ENCODE data around the gene PAEP.
"Not testable (repeated sequence)": the region's sequence is repeated elsewhere in the genome, so short reads cannot be mapped to it uniquely, and the experiment has no call there.

The PAEP gene

DNA sequence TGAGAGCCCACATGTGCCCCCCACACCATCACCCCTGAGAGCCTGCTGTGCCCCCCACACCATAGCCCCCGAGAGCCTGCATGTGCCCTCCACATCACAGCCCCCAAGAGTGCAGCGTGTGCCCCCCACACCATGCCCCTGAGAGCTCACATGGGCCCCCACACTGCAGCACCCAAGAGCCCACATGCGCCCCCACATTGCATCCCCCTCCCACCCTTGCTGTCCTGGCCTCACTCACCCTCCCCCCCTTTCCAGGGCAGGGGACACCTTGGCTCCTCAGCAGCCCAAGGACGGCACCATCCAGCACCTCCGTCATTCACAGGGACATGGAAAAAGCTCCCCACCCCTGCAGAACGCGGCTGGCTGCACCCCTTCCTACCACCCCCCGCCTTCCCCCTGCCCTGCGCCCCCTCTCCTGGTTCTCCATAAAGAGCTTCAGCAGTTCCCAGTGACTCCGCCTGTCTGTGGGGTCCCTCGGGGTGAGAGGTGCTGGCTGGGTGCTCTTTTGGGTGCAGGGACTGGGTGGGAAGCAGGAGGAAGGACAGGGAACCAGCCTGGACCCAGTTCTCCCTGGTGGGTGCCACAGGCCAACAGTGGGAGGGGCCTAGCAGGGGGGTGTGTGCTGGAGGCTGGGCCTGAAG lies 35.3 kb upstream of the PAEP start:
- DNase-seq: no peak

DNA sequence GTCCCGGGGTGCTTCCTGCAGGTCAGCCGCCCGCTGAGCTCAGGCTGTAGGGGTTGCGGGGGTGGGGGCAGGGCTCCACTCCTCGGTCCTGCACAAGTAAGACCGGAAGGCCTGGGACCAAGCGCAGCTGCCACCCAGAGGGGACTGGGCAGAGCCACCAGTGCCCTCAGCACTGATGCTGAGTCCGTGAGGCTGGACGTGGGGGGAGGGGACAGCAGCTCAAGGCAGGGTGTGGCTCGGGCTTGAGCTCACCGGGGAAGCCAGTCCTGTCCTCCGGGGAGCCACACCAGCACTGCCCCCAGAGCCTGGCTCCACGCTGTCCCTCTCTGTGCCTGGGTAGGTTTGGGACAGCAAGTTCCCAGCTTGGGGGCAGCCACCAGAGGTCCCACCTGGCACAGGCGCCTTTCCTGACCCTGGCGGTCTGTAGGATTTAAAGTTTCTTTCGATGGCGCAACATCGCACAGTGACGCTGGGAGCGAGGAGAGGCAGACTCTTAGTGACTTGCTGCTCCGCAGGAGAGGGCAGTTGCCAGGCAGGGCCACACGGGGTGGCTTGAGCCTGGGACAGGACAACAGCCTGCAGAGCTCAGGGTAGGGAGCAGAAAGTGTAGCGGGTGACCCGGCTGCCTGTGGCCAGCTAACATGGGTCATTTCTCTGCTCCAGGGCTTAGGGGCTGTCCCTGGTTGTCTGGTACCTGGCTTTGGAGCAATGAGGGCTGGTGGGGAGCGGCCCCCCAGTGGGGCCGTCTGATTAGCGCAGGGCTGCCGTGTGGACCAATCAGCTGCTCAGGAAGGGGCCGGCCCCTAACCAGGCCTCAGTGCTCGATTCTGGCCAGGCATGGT lies 34.6 kb upstream of the PAEP start:
- DNase-seq: no peak

DNA sequence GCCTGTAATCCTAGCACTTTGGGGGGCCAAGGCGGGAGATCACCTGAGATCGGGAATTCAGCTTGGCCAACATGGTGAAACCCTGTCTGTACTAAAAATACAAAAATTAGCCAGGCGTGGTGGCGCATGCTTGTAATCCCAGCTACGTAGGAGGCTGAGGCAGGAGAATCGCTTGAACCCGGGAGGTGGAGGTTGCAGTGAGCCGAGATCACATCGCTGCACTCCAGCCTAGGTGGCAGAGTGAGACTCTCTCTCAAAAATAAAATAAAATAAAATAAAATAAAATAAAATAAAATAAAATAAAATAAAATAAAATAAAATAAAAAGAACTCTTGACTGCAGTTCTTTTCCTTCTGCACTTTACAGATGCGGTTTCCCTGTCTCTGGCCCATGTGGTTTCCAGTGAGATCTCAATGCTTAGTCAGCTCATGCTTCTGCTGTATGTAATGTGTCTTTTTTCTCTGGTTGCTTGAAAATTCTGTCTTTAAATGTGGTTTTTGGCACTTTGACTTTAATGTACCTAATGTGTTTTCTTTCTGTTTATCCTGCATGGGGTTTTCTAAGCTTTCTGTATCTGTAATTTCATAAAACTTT lies 32.6 kb upstream of the PAEP start:
- not testable (repeated sequence) for DNase-seq

DNA sequence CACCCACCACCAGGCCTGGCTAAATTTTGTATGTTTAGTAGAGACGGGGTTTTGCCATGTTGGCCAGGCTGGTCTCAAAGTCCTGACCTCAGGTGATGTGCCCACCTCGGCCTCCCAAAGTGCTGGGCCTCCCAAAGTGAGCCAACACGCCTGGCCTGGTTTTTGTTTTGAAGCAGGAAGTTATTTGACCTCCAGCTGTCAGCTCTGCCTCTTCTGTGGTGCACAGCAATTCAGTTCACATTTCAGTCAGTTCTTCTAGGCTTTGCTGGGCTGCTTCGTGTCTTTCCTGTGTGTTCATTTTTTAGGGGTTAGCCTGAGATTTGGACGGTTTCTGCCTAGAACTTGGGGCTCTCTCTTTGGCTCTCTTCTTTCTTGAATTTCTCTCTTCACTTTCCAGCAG lies 31.4 kb upstream of the PAEP start:
- DNase-seq: no peak

DNA sequence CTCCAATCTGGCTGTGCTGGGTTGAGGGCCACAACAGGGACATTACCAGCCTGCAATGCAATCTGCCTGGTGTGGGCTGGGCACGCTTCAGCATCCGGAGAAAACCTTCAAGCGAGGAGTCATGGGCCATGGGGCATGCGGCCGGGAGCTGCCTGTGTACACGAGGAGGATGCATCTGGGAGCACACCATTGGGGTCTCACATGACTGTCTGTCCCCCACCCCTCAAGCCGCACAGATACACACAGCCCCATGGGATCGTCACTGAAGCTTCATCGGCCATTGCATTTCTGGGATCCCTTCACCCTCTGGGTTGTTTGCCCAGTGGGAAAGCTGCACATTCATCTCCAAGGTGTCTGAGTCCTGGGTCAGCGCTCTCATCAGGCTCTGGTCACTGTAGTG lies 30.5 kb upstream of the PAEP start:
- no peak for DNase-seq

DNA sequence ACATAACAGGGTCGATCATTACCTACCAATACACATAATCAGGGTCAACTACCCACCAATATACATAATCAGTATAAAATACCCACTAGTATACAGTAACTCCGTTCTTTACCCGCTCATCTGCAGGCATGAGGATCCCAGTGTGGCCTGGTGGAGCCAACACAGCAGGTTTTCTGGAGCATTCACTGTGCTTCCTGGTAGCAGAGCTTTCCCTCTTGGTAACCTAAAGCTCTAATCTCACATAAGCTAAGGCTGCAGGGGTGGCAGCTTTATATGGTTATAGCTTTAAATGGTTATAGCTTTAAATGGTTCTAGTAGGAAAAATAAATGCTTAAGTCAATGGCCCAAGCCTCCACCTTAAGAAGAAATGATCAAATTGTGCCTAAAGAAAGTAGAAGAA lies 28.4 kb upstream of the PAEP start:
- no peak for DNase-seq

DNA sequence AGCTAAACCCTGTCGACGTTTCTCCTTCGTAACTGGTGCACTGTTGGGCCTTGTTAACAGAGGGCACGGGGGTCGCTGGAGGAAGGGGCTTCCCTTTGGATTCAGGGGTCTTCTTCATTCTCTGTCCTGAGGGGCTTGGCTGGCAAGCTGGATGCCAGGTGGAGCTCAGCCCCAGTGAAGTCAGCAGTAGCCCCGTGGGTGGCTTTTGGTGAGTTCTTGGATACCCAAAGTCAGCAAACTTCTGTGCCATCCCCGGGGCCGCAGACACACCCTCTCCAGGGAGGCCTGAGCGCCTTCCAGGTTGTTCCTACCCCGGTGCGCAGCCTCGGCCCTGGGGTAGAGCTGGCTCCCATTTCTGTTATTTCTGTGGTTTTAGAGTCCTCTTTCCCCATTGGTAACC lies 27.9 kb upstream of the PAEP start:
- DNase-seq: no peak

DNA sequence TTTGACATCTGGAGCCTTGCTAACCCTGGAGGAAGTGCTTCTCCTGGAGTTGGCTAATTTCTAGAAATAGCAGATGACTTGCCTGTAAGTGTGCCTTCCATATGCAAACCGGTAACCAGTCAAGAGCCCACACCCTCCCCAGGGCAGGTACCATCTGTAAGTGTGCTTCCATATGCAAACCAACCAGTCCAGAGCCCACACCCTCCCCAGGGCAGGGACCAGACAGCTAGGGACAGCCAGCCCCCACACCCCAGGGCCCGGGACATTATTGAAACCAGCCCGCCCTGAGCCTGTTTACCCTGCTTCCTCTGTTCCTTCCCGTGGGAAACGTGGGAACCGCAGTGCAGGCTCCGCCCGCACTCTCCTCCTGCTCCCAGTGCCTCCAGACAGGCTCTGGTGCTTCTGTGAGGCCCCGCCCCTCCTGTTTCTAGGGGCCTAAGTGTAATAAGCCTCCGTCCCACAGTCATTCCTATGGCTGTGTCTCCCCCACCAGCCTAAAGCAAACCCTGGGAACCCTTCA lies 27.3 kb upstream of the PAEP start:
- DNase-seq: not testable (repeated sequence)

DNA sequence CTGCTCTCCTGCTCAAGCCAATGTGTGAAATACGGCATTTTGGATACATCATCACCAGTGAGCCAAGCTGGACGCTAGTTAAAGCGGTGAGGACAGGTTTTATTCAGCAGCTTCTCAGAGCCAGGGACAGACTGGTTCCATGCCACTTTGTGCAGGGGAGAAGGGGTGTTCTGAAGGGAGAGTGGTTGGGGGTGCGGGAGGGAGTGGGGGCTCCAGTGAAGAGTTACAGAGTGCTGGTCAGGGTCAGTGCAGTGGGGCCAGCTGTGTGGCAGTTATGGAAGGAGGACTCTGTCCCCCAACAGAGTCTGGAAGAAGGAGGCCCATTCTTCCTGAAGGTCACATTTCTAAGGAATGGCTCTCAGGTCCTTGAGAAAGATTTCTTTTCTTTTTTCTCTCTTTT lies 26.7 kb upstream of the PAEP start:
- not testable (repeated sequence) for DNase-seq

DNA sequence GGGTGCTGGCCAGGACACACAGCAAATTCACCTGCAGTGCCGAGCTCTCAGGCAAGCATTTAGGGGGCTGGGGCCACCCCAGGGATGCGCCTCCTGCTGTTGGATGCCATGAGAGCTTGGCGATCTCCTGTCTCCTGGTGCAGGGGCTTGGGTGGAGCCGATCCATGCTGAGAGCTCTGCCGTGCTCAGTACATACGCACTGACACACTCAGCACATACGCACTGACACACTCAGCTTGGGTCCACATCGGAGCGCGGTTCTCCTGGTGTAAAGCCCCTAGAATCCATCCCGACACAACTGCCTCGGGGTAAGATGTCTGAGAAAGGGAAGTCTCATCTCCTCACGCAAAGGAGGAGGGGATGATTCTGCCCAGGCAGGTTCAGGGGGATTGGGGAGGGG lies 25.9 kb upstream of the PAEP start:
- not testable (repeated sequence) for DNase-seq

DNA sequence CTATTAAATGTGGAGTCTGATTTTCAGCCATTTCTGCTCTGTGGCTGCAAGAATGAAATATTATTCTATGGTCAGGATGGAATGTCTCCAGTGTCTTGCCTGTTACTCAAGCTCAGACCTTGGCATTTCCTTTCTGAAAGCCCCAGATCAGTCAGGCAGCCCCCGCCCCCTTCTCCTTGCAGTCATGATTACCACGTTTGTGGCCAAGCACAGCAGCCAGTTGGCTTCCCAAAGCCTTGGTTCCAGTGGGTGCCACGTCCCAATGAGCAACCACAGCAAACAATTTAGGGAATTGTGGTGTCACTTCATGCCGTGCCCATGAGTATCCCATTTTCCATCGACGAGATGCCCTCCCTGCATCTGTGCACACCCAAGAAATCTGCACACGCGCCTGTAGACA lies 25.3 kb upstream of the PAEP start:
- DNase-seq: no peak

DNA sequence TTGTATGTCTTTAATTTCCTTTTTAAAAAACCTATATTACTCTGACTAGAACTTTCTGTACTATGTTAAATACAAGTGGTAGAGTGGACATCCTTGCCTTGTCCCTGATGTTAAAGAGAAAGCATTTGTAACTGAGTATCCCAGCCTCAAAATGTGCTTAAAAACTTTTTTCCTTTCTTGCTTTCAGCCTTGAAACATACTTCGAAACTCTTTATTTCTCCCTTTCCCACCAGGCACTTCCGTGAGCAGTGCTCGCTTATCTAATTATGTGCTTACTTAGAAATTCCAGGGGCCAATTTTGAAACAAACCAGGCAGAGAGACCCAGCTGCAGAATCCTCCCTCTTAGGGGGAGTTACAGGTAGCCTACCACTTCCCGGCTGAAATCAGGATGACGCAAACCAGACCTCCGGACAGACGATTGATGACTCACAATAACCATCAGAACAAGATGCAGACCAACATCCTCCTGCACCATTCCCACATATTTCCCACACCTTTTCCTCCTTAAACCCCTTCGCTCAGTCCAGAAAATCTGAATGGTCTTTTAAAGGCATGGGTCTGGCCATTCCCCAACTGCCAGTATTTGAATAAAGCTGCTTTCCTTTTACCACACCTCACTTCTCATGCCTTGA lies 18.2 kb upstream of the PAEP start:
- not testable (repeated sequence) for DNase-seq

DNA sequence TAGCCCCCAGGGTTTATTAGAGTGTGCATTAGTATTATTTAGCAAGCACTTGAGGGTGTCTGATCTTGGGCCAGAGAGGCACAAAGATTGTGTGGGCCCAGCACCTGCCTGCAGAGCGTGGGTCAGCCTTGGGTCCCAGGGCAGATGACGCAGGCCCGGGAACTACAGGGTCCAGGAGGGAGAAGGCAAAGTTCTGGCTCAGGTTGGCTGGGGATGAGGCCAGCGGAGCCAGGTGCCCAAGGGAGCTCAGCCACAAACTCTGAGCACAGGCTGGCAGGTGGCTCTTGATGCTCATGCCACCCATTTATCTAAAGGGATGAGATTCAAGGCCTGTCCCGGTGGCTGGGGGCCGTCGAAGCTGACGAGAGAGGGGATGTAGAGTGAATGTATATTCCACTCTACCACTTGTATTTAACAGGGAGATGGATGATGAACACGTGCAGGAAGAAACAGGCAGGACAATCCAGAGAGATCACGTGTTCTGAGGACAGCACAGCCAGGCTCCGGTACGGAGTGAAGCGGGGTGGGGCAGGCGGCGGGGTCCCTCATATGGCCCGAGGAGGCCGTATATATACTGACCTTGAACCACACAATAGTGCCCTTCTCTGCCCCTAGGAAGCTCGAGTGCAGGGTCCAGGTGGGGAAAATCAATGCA lies 16.4 kb upstream of the PAEP start:
- DNase-seq: no peak

DNA sequence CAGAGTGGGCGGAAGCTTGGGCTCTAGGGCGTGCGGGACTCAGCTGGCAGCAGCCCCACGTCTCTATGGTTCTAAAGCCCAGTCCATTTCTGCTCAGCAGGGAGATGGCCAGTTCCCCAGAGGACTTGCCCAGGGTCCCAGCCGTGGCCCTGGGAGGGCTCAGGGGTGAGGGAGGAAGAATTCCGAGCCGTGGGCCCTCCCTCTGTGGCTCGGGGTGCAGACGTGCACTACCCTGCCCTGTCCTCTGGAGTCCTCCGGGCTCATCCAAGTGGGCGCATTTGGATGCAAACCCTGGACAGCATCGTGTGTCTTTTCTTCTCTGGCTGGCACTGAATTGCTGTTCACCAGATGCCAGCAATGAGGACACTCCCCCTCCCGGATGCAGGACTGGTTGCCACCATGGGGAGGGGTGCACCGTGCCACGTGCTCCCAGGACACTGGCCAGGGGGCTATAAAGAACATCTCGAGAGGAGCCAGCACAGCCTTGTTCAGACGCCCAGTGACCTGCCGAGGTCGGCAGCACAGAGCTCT lies 15.8 kb upstream of the PAEP start, which contains the start of gene OBP2A:
TSS of gene OBP2A (plus strand) at position 481 of the 531 bp plus-strand sequence. CDS start 55 bp downstream, outside the sequence.
- DNase-seq: not testable (repeated sequence)

DNA sequence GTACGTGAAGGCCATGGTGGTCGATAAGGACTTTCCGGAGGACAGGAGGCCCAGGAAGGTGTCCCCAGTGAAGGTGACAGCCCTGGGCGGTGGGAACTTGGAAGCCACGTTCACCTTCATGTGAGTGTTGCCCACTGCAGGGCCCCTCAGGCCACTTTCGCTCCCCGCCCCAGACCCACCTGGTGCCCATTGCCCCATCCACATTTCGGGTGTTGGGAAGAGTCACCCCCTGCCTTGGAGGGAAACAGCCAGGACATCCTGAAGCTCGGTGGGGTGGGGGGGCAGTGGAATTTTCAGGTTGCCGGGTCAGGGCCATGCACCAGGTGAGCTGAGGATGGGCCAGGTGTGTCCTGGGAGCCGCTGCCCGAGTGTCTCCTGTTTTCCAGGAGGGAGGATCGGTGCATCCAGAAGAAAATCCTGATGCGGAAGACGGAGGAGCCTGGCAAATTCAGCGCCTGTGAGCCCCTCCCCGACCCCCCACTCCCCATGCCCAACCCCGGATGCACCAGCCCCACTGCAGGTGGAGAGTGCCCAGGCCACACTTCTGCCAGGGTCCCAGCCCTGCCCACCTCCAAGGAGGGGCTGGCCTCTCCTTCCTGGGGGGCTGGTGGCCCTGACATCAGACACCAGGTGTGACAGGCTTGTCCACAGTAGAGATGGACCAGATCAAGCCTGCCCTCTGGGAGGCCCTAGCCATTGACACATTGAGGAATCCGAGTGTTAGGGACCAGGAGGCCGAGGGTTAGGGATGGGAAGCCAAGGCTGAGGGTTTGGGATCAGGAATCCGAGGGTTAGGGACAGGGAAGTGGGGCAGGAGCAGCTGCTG lies 14.6 kb upstream of the PAEP start:
- not testable (repeated sequence) for DNase-seq

DNA sequence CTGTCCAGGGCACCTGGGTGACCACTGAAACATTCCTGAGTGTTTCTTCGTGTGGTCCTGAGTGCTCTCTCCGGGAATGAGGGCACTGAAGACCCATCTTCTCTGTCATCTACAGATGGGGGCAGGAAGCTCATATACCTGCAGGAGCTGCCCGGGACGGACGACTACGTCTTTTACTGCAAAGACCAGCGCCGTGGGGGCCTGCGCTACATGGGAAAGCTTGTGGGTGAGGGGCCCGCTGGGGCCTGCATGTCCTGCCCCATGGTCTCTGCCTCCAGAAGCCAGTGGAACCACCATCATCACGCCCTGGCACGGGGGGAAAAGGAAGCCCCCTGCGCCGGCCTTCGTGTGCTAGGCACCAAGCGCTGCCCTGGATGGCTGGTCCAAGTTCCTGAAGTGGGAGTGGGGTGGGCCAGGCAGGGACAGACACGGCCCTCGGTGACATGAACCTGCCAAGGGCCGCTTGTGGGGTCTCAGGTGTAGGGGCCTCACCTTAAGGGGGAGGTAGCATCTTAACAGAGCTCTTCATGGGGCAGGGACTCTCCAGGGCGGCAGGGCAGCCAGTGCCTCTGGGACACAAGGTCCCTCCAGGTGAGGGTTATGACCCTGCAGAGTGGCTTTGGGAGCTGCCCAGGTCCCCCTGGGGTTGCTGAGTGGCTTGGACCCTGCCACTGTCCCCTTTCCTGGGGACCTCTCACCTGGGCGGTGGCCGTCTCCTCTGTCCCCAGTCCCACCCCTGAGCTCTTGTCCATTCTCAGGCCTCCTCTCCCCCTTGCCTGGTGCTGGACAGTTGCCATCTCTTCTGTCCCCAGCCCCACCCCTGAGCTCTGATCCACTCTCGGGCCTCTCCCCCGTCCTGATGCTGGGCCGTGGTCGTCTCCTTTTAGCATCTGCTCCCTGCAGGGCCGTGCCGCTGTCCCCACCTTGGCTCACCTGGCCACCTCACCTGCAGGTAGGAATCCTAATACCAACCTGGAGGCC lies 13.5 kb upstream of the PAEP start:
- DNase-seq: no peak

DNA sequence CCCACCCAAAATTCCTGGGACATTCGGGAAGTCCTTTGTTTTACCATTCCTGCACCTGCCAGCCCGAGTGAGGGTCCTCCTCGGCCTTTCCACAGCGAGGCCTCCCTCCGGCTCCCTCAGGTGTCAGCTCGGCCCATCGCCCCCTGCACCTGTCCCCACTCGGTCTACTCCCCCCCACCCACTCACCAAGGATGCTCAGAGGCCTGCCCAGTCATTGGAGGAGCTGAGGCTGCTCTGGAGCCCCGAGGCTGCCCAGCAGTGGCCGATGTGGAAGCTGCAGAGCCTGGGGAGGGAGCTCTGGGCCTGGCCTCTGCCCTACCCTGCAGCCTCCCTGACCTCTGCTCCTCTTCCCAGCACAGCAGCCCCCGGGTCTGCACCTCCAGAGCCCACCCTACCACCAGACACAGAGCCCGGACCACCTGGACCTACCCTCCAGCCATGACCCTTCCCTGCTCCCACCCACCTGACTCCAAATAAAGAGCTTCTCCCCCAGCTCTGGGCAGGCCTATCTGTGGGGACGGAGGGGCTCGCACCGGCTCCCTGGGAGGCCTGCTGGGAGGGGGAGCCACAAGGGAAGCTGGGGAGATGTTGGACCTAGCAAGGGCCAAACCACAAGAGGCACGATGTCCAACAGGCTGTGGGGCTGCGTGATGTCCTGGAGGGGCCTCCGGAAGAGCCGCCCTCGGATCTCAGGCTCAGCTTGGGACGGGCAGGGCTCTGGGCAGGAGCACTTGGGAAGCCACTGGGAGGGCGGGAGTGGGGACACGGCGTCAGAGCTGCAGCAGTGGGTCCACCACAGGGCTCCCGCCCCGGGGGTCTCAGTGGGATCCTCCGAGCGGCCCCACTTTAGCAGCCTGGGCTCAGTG lies 11.8 kb upstream of the PAEP start:
- DNase-seq: not testable (repeated sequence)

DNA sequence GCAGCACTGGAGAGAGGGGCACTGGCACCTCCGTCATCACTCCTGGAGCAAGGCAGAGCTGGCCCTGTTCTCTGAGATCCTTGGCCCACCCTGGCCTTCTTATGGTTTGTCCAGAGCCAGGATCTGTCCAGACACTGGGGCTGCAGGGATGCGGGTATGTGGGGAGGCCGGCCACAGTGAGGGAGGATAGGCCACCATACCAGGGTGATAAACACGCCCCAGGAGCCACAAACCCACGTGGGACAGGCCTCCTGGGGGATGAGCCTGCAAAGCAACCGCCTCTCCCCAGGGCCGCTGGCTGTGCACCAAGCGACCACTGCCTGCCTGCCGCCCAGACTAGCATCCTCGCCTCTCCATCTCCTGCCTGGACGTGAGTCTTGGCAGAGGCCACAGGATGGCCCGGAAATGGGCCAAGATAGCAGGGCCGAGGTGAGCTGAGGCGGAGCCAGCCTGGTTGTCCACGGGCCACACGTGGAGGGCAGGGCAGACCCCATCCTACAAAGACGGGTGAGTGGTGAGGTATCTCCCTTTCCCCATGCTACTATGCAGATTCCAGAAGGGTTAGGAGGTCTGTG lies 11.1 kb upstream of the PAEP start:
- DNase-seq: no peak

DNA sequence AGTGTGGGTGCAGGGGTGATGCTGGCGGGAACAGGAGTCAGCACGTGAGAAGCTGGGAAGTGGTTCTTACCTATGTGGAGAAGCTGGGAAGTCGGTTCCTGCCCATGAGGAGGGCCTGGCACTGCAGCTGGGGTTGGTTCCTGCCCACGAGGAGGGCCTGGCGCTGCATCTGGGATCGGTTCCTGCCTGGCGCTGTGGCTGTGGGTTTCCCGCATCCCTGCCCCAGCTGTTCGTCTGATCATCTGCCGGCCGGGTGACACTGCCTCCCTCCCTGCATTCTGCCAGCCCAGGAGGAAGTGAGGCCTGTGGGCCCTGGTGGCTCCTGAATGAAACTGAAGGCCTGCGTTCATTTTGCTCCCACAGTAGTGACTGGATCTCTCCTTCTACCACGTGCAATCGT lies 10.5 kb upstream of the PAEP start:
- no peak for DNase-seq

Measured in inflammatory macrophage treated with lipopolysaccharide for 4 hours (primary cell).